C4-2B (cell line): ENCODE data around the gene CSNK2A2.

Experiments used
- ZFX ChIP-seq: fragments of 450-650 bp; IDR thresholded peaks from 2 replicates; pipeline ENCODE4 v1.6.1; 2017
- TF ChIP-seq, protein P1 (sequence below): fragments of 450-650 bp; conservative IDR thresholded peaks from 2 replicates; pipeline ENCODE4 v1.5.1; 2017; ENCODE audit warnings: mild to moderate bottlenecking

DNA sequence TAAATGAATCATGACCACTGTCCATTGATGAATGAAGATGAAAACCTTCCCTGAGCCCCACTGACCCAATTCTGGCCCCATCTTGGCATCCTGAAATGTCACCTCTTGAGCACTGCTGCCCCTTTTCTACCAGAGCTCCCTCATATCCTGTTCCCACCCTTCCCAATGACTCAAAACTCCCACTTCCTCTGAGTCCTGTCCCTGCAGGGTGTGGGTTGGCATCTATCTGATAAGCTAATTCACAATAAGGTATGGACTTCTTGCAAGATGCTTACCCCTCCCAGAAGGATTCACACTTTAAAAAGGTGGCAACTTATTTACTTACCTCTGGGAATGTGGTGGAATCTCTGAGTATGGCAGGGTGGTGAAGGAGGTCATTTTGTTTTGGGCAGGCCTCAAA, 13.3 kb upstream of the CSNK2A2 start:
- TF ChIP-seq, protein P1, sequence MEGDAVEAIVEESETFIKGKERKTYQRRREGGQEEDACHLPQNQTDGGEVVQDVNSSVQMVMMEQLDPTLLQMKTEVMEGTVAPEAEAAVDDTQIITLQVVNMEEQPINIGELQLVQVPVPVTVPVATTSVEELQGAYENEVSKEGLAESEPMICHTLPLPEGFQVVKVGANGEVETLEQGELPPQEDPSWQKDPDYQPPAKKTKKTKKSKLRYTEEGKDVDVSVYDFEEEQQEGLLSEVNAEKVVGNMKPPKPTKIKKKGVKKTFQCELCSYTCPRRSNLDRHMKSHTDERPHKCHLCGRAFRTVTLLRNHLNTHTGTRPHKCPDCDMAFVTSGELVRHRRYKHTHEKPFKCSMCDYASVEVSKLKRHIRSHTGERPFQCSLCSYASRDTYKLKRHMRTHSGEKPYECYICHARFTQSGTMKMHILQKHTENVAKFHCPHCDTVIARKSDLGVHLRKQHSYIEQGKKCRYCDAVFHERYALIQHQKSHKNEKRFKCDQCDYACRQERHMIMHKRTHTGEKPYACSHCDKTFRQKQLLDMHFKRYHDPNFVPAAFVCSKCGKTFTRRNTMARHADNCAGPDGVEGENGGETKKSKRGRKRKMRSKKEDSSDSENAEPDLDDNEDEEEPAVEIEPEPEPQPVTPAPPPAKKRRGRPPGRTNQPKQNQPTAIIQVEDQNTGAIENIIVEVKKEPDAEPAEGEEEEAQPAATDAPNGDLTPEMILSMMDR, result no peak
- TF ChIP-seq ZFX, result no peak
